Measurements from ENCODE around the gene SMAD9.

Gene SMAD9

DNA sequence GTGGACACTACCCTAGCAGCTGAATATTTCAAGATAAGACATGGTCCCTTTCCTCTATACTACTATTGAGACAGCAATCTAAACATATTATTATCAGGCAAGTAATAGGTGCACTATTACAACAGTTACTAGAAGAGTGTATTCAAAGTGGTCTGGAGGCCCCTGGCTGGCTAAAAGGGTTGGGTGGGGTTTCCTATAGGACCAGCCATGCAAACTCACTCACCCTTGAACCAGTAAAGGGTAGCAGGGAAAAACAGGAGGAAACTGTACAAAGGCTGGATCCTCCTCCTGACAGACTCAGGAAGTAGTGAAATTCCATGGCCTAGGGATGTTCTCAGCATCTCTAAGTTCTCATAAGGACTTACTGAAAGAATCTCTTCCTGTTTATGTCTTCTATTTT lies 7.7 kb downstream of the SMAD9 start:
- no peak overlapping the region for H3K4me3 ChIP-seq (ENCODE audit: extremely low read depth, insufficient read depth, low read length, poor library complexity, severe bottlenecking)
- H3K9me3 ChIP-seq (ENCODE audit: control insufficient read depth, low read length) = no peaks in the 10 kb centered on the region
- H3K4me1 ChIP-seq (ENCODE audit: control insufficient read depth, insufficient read depth, low read length, poor library complexity, severe bottlenecking) = peaks cover 3% of the 10 kb centered on the region
- H3K27ac ChIP-seq (ENCODE audit: low read depth, low read length, severe bottlenecking) = no peak overlapping the region
- no peaks in the 10 kb centered on the region for H3K36me3 ChIP-seq (ENCODE audit: control insufficient read depth, insufficient read depth, low read length)

- H3K4me1 ChIP-seq (ENCODE audit: control insufficient read depth, insufficient read depth, low read length, poor library complexity, severe bottlenecking) = no peaks in the 10 kb centered on the region
- 93 to 100% methylated on average over 1 of the region's 1 CpG for WGBS, 2 experiments (ENCODE audit: insufficient coverage in 2 of 2)
- H3K4me3 ChIP-seq (ENCODE audit: extremely low read depth, insufficient read depth, low read length, poor library complexity, severe bottlenecking) = no peak overlapping the region
- H3K36me3 ChIP-seq (ENCODE audit: control insufficient read depth, insufficient read depth, low read length) = no peaks in the 10 kb centered on the region
- no peak overlapping the region for H3K27ac ChIP-seq (ENCODE audit: low read depth, low read length, severe bottlenecking)
- H3K9me3 ChIP-seq (ENCODE audit: control insufficient read depth, low read length) = no peaks in the 10 kb centered on the region
Observed at GRCh38 chr13:36910545-36910944, 9.5 kb downstream of the SMAD9 start.

DNA sequence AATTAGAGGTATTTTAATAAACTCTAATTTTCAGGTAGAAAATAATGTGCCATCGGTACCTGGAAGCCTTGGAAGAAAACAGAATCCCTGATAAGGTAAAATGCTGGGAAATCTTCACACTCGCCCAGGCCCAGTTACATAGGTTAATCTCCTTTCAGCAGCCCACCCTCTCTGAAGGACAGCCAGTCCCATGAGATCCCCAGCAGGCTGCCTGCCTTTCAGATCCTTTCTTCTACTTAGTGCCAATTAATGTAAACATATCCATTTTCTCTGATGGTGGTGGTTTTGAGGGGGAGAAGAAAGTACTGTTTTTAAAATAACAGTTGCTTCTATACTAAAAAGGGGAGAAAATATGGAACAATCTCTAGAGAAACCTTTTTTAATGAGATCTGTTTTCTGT lies 12.2 kb downstream of the SMAD9 start:
- Histone ChIP-seq H3K9me3 (ENCODE audit: control insufficient read depth, low read length) (no peaks in the 10 kb centered on the region), H3K4me3 (ENCODE audit: extremely low read depth, insufficient read depth, low read length, poor library complexity, severe bottlenecking) (no peak overlapping the region)

DNA sequence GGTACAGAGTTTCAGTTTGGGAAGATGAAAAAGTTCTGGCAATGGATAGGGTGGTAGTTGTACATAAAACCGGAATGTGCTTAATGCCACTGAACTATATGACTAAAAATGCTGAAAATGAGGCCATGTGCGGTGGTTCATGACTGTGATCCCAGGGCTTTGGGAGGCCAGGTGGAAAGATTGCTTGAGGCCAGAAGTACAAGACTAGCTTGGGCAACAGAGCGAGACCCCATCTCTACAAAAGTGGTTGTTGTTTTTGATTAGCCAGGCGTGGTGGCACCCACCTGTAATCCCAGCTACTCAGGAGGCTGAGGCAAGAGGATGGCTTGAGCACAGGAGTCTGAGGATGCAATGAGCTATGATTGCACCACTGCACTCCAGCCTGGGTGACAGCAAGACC lies 12.8 kb downstream of the SMAD9 start:
- 88 to 100% methylated on average over 2 to 4 of the region's 4 CpGs for WGBS, 2 experiments (ENCODE audit: insufficient coverage in 2 of 2)
- H3K4me3 ChIP-seq (ENCODE audit: extremely low read depth, insufficient read depth, low read length, poor library complexity, severe bottlenecking) = no peak overlapping the region
- H3K27ac ChIP-seq (ENCODE audit: low read depth, low read length, severe bottlenecking) = no peak overlapping the region
- no peaks in the 10 kb centered on the region for H3K4me1 ChIP-seq (ENCODE audit: control insufficient read depth, insufficient read depth, low read length, poor library complexity, severe bottlenecking)
- H3K36me3 ChIP-seq (ENCODE audit: control insufficient read depth, insufficient read depth, low read length) = no peaks in the 10 kb centered on the region
- no peaks in the 10 kb centered on the region for H3K9me3 ChIP-seq (ENCODE audit: control insufficient read depth, low read length)

More for the DNA sequence above, 12.2 kb downstream of the SMAD9 start:
- H3K4me1 ChIP-seq (ENCODE audit: control insufficient read depth, insufficient read depth, low read length, poor library complexity, severe bottlenecking) = no peaks in the 10 kb centered on the region
- whole genome bisulfite sequencing, 2 experiments (ENCODE audit: insufficient coverage in 2 of 2) = 50 to 70% methylated on average over 1 of the region's 2 CpGs
- no peak overlapping the region for H3K27ac ChIP-seq (ENCODE audit: low read depth, low read length, severe bottlenecking)
- no peaks in the 10 kb centered on the region for H3K36me3 ChIP-seq (ENCODE audit: control insufficient read depth, insufficient read depth, low read length)

DNA sequence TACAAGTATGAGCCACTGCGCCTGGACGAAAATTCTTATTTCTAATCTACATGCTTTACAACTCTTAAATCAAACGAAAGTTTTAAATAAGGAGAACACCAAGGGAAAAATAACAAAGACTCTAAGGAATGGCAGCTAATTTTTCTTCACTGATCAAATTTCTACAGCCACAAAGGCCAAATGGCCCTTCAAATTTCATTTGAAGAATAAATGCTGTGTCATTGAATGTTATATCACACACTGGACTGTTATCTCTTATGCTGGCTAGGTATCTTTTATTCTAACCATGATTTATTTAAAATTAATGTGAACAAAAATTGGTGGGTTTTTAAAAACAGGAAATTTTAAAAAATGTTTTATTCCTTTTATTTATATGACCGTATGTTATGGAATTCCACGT lies 14.1 kb downstream of the SMAD9 start:
- Histone ChIP-seq H3K4me1 (ENCODE audit: control insufficient read depth, insufficient read depth, low read length, poor library complexity, severe bottlenecking) (no peaks in the 10 kb centered on the region), H3K27ac (ENCODE audit: low read depth, low read length, severe bottlenecking) (no peak overlapping the region), H3K4me3 (ENCODE audit: extremely low read depth, insufficient read depth, low read length, poor library complexity, severe bottlenecking) (no peak overlapping the region), H3K36me3 (ENCODE audit: control insufficient read depth, insufficient read depth, low read length) (no peaks in the 10 kb centered on the region), H3K9me3 (ENCODE audit: control insufficient read depth, low read length) (no peaks in the 10 kb centered on the region)
- WGBS, 2 experiments (ENCODE audit: insufficient coverage in 2 of 2) = 100% methylated on average over 1 to 2 of the region's 5 CpGs

- H3K27ac ChIP-seq (ENCODE audit: low read depth, low read length, severe bottlenecking) = no peak overlapping the region
- no peaks in the 10 kb centered on the region for H3K36me3 ChIP-seq (ENCODE audit: control insufficient read depth, insufficient read depth, low read length)
- H3K4me1 ChIP-seq (ENCODE audit: control insufficient read depth, insufficient read depth, low read length, poor library complexity, severe bottlenecking) = no peaks in the 10 kb centered on the region
- 84 to 86% methylated on average over 6 of the region's 8 CpGs for WGBS, 2 experiments (ENCODE audit: insufficient coverage in 2 of 2)
- H3K4me3 ChIP-seq (ENCODE audit: extremely low read depth, insufficient read depth, low read length, poor library complexity, severe bottlenecking) = no peak overlapping the region
- H3K9me3 ChIP-seq (ENCODE audit: control insufficient read depth, low read length) = peaks cover 5% of the 10 kb centered on the region
Observed at GRCh38 chr13:36903925-36904595, 16.0 kb downstream of the SMAD9 start.

GRCh38 chr13:36897054-36897616 lies 22.9 kb downstream of the SMAD9 start:
- Histone ChIP-seq H3K36me3 (ENCODE audit: control insufficient read depth, insufficient read depth, low read length) (no peaks in the 10 kb centered on the region), H3K9me3 (ENCODE audit: control insufficient read depth, low read length) (peaks cover 8% of the 10 kb centered on the region), H3K4me1 (ENCODE audit: control insufficient read depth, insufficient read depth, low read length, poor library complexity, severe bottlenecking) (peaks cover 4% of the 10 kb centered on the region), H3K27ac (ENCODE audit: low read depth, low read length, severe bottlenecking) (no peak overlapping the region), H3K4me3 (ENCODE audit: extremely low read depth, insufficient read depth, low read length, poor library complexity, severe bottlenecking) (no peak overlapping the region)

- Histone ChIP-seq H3K4me1 (ENCODE audit: control insufficient read depth, insufficient read depth, low read length, poor library complexity, severe bottlenecking) (peaks cover 10% of the 10 kb centered on the region), H3K4me3 (ENCODE audit: extremely low read depth, insufficient read depth, low read length, poor library complexity, severe bottlenecking) (no peak overlapping the region), H3K9me3 (ENCODE audit: control insufficient read depth, low read length) (no peaks in the 10 kb centered on the region), H3K27ac (ENCODE audit: low read depth, low read length, severe bottlenecking) (no peak overlapping the region), H3K36me3 (ENCODE audit: control insufficient read depth, insufficient read depth, low read length) (no peaks in the 10 kb centered on the region)
- 33% methylated on average over 1 of the region's 2 CpGs; no CpG with 5 or more reads in 1 of the 2 experiments for WGBS, 2 experiments (ENCODE audit: insufficient coverage in 2 of 2)
Observed at GRCh38 chr13:36891752-36892151, 28.3 kb downstream of the SMAD9 start.

DNA sequence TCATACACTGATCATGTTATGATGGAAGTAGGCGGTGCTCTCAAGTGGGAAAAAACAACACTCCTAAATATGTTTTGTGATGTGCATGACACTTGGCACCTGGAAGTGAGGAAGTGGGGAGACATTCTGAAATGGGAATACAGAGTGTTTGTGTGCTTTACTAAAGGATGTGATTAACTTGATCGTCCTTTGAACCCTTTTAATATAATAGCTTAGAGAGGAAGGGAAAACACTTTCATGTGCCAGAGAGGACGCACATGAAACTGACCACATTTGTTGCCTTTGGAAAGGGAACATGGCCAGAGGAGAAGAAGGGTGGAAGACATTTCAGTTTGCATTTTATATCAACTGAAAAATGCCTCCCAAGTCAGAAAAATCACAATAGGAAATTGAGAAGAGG lies 31.4 kb downstream of the SMAD9 start:
- no peak overlapping the region for H3K27ac ChIP-seq (ENCODE audit: low read depth, low read length, severe bottlenecking)
- H3K9me3 ChIP-seq (ENCODE audit: control insufficient read depth, low read length) = no peaks in the 10 kb centered on the region
- peaks cover 16% of the 10 kb centered on the region for H3K4me1 ChIP-seq (ENCODE audit: control insufficient read depth, insufficient read depth, low read length, poor library complexity, severe bottlenecking)
- no peak overlapping the region for H3K4me3 ChIP-seq (ENCODE audit: extremely low read depth, insufficient read depth, low read length, poor library complexity, severe bottlenecking)
- 67% methylated on average over 1 of the region's 3 CpGs; no CpG with 5 or more reads in 1 of the 2 experiments for WGBS, 2 experiments (ENCODE audit: insufficient coverage in 2 of 2)
- no peaks in the 10 kb centered on the region for H3K36me3 ChIP-seq (ENCODE audit: control insufficient read depth, insufficient read depth, low read length)

DNA sequence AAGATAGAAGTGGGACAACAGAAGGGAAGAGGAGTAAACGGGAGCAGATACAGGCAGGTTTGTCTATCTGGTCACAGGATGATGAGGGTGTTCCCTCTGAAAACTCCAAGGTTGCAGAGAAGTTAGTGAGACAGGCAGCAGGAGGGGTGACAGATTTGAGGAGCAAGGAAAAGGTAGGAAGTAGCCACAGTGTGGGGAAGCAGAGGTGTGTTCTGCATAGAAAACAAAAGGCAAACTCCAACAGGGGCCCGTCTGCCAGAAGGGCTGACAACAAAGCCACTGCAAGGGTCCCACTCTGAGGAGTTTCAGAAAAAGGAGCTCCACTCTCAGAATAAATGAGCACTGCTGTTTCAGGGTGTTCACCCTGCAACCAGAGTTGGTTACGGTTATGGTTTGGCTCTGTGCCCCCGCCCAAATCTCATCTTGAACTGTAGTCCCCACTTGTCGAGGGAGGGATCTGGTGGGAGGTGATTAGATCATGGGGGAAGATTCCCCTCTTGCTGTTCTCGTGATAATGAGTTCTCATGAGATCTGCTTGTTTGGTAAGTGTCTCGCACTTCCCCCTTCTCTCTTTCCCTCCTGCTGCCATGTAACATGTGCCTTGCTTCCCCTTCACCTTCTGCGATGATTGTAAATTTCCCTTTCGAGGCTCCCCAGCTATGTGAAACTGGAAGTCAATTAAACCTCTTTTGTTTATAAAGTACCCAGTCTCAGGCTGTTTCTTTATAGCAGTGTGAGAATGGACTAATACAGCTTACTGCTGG lies 32.1 kb downstream of the SMAD9 start:
- Histone ChIP-seq H3K9me3 (ENCODE audit: control insufficient read depth, low read length) (no peaks in the 10 kb centered on the region), H3K27ac (ENCODE audit: low read depth, low read length, severe bottlenecking) (no peak overlapping the region), H3K4me3 (ENCODE audit: extremely low read depth, insufficient read depth, low read length, poor library complexity, severe bottlenecking) (no peak overlapping the region), H3K36me3 (ENCODE audit: control insufficient read depth, insufficient read depth, low read length) (no peaks in the 10 kb centered on the region), H3K4me1 (ENCODE audit: control insufficient read depth, insufficient read depth, low read length, poor library complexity, severe bottlenecking) (peaks cover 17% of the 10 kb centered on the region)
- WGBS, 2 experiments (ENCODE audit: insufficient coverage in 2 of 2) = 52 to 67% methylated on average over 3 to 5 of the region's 9 CpGs

GRCh38 chr13:36885901-36886300 lies 34.1 kb downstream of the SMAD9 start:
- Histone ChIP-seq H3K4me3 (ENCODE audit: extremely low read depth, insufficient read depth, low read length, poor library complexity, severe bottlenecking) (no peak overlapping the region), H3K4me1 (ENCODE audit: control insufficient read depth, insufficient read depth, low read length, poor library complexity, severe bottlenecking) (peaks cover 16% of the 10 kb centered on the region), H3K9me3 (ENCODE audit: control insufficient read depth, low read length) (no peaks in the 10 kb centered on the region), H3K27ac (ENCODE audit: low read depth, low read length, severe bottlenecking) (no peak overlapping the region), H3K36me3 (ENCODE audit: control insufficient read depth, insufficient read depth, low read length) (no peaks in the 10 kb centered on the region)
- WGBS, 2 experiments (ENCODE audit: insufficient coverage in 2 of 2) = 72 to 94% methylated on average over 3 to 6 of the region's 6 CpGs
